Caco-2 (cell line): ENCODE measurements around the gene CENPT. TPM values are rescaled to one million over a fixed set of nuclear protein-coding genes. Genes with fewer than 3 reads are reported as not detected.

Source experiments
- BruUV-seq: library from RNA; stranded (reverse); fragments of 400-500 nt; replicated peaks from 2 replicates; lab custom pipeline; 2021; lab: Mats Ljungman, UMichigan
- CTCF ChIA-PET: fragments of 300-600 bp; sonication (Branson Sonifier 250); formaldehyde crosslinking; loops from one replicate; lab custom pipeline; 2022; ENCODE audit warnings: antibody characterized with exemption; lab: Charles Lee
- POLR2A ChIA-PET: fragments of 300-600 bp; sonication (Branson Sonifier 250); formaldehyde crosslinking; loops from one replicate; lab custom pipeline; 2022; ENCODE audit warnings: antibody characterized with exemption; lab: Charles Lee
- DNase-seq, 2 experiments: peaks; one replicate each; pipeline versions ENCODE4 v3.0.0 to v3.0.0-alpha.2; 2020 to 2022
- H3K27me3 ChIP-seq: replicated peaks from 2 replicates; pipeline ENCODE4 v1.6.0; 2011; ENCODE audit warnings: low read length; ENCODE audit not compliant: control insufficient read depth, insufficient read depth
- H3K36me3 ChIP-seq: 2 replicates; pipeline ENCODE4 v1.5.1; 2011; ENCODE audit warnings: low read length; ENCODE audit not compliant: control insufficient read depth, insufficient read depth
- H3K4me1 ChIP-seq: fragments of 250-450 bp; sonication (Bioruptor Pico); 2 replicates; pipeline ENCODE4 v1.5.1; 2020; ENCODE audit warnings: mild to moderate bottlenecking
- H3K4me3 ChIP-seq: 2 replicates; pipeline ENCODE4 v1.5.1; 2011; ENCODE audit warnings: low read depth, mild to moderate bottlenecking, control low read depth, low read length
- H3K9me3 ChIP-seq: fragments of 250-450 bp; sonication (Bioruptor Pico); 2 replicates; pipeline ENCODE4 v1.5.1; 2020; ENCODE audit warnings: mild to moderate bottlenecking, moderate library complexity
- H3K27ac Mint-ChIP-seq: one replicate; pipeline ENCODE4 v1.8.0; 2022; ENCODE audit warnings: mixed read lengths; ENCODE audit not compliant: unreplicated experiment
- H3K27me3 Mint-ChIP-seq: one replicate; pipeline ENCODE4 v1.8.0; 2022; ENCODE audit warnings: mixed read lengths; ENCODE audit not compliant: insufficient read depth, unreplicated experiment
- H3K36me3 Mint-ChIP-seq: one replicate; pipeline ENCODE4 v1.8.0; 2022; ENCODE audit warnings: mild to moderate bottlenecking, mixed read lengths; ENCODE audit not compliant: insufficient read depth, unreplicated experiment
- H3K4me1 Mint-ChIP-seq: one replicate; pipeline ENCODE4 v1.8.0; 2022; ENCODE audit warnings: low read depth, mixed read lengths; ENCODE audit not compliant: unreplicated experiment
- H3K4me3 Mint-ChIP-seq: one replicate; pipeline ENCODE4 v1.8.0; 2022; ENCODE audit warnings: mild to moderate bottlenecking, moderate library complexity, mixed read lengths; ENCODE audit not compliant: unreplicated experiment
- H3K9me3 Mint-ChIP-seq: one replicate; pipeline ENCODE4 v1.8.0; 2022; ENCODE audit warnings: mixed read lengths; ENCODE audit not compliant: unreplicated experiment
- CTCF ChIP-seq, 2 experiments: fragments of 200-600 bp in 1 of 2; IDR thresholded peaks; 1 replicate in 1 of 2; 2 replicates in 1 of 2; pipeline versions ENCODE4 v1.5.1 to v1.8.0; 2011 to 2022; ENCODE audit warnings: antibody characterized with exemption in 1 of 2, control low read depth in 1 of 2, inconsistent platforms in 1 of 2, low read depth in 1 of 2, low read length in 1 of 2, mild to moderate bottlenecking in 1 of 2, moderate library complexity in 1 of 2; ENCODE audit not compliant: insufficient read depth in 1 of 2, severe bottlenecking in 1 of 2, unreplicated experiment in 1 of 2
- intact Hi-C: fragments of 100-400 bp; cut with micrococcal nuclease; formaldehyde crosslinking; loops from one replicate; pipeline ENCODE4 v1.10.0; 2022; ENCODE audit not compliant: unreplicated experiment
- total RNA-seq: library from RNA; stranded (reverse); gene quantifications from 2 replicates; pipeline ENCODE4 v1.2.3, GENCODE V29; 2022

The CENPT gene
- total RNA-seq, 1 experiment from 2014 or later, result 80.1 TPM

DNA sequence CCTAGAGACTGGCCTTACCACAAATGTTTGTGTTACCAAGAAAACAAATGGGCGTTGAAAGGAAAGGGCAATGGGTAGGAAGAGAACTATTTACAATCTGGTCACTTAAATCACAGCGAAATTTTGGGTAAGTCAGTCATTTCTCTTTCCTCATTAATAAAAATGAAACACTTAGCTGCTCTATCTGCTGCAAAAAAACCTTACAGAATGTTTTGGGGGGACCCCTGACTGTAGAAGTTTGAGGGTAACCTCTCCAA is 1.5 kb downstream of the CENPT start:
- Mint-ChIP-seq H3K27ac (peak overlapping the region; percentile 62), H3K27me3 (no peaks in the 10 kb centered on the region), H3K4me3 (peak overlapping the region; percentile 75), H3K36me3 (peaks cover 59% of the 10 kb centered on the region), H3K9me3 (no peaks in the 10 kb centered on the region), H3K4me1 (peaks cover 17% of the 10 kb centered on the region)
- BruUV-seq, result no TSS peak
- intact Hi-C loops, result loop anchor here (1.0 to 2.0 kb wide), 6 partner anchors 11 to 89 kb away; partner anchors contain the start of genes EDC4, PSKH1, RANBP10 and TSNAXIP1
- Histone ChIP-seq H3K36me3 (no peaks in the 10 kb centered on the region; the same call in none of the 2 replicates), H3K4me3 (peak overlapping the region; percentile 98), H3K27me3 (no peaks in the 10 kb centered on the region), H3K4me1 (peaks cover 37% of the 10 kb centered on the region), H3K9me3 (no peaks in the 10 kb centered on the region)
- CTCF ChIA-PET, result interaction anchor here (0.7 to 3.2 kb wide), 7 partner anchors 8 to 38 kb away, joined by 3 to 18 read pairs (median 7); no protein-coding TSS in a partner anchor
- no peak for DNase-seq
- TF ChIP-seq CTCF (IDR thresholded peaks at IDR 0.05; ENCODE audit: insufficient read depth in 1 of 2, low read depth in 1 of 2, low read length in 1 of 2, severe bottlenecking in 1 of 2, unreplicated experiment in 1 of 2), result no peak
- POLR2A ChIA-PET, result interaction anchor here (0.6 to 1.9 kb wide), 10 partner anchors 11 to 1285 kb away, joined by 3 to 9 read pairs (median 4); partner anchors contain the start of genes RANBP10 and TSNAXIP1

DNA sequence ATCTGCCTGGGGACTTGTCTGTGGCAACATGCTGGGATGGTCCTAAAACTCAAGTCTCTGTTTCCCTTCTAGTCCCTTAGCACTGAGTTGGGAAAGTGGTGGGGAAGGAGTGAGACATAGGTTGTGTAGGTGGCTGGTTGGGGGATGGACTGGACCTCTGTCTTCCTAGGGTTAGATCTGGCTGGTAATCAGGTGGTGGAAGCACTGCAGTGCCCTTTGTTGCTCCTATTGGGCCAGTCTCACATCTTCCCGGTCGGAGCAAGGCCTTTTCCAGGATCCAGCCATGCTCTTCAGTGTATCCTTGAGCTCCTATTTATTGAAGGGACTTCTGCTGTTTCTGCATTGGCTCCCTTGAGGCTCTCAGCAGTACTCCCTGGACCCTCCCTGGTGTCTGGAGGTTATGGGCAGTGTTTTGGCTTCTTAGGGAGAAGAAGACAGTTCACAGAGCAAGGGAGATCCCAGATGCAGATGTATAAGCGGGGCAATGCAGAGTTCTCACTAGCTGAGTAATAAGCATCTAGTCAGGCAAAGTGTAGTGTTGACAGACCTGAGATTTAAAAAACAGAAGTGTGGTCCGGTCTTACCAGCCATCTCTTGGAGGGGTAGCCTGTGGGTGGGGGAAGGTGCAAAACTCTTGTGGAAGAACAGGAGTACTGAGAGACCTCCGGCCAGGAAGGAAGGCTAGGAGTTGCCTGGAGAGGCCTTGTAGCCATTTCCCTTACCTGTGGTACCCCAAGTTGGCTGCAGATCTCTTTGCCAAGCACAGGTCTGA is 2.0 kb downstream of the CENPT start:
- ChIA-PET CTCF (interaction anchor here (0.6 to 3.2 kb wide), 7 partner anchors 12 to 891 kb away, joined by 3 to 18 read pairs (median 7); partner anchors contain the start of gene CDH1), POLR2A (interaction anchor here (0.6 to 1.9 kb wide), 5 partner anchors 20 to 39 kb away, joined by 3 to 9 read pairs (median 7); partner anchors contain the start of genes EDC4, RANBP10 and TSNAXIP1)
- Mint-ChIP-seq H3K27me3 (no peaks in the 10 kb centered on the region), H3K4me1 (peaks cover 17% of the 10 kb centered on the region), H3K9me3 (no peaks in the 10 kb centered on the region), H3K36me3 (peaks cover 59% of the 10 kb centered on the region), H3K27ac (peak overlapping the region; percentile 62), H3K4me3 (peak overlapping the region; percentile 75)
- intact Hi-C loops, result loop anchor here (1.0 to 2.0 kb wide), 6 partner anchors 12 to 90 kb away; partner anchors contain the start of genes EDC4, PSKH1, RANBP10 and TSNAXIP1
- TF ChIP-seq CTCF (IDR thresholded peaks at IDR 0.05; ENCODE audit: insufficient read depth in 1 of 2, low read depth in 1 of 2, low read length in 1 of 2, severe bottlenecking in 1 of 2, unreplicated experiment in 1 of 2), result no peak
- no peaks in the 10 kb centered on the region for H3K27me3 ChIP-seq
- H3K4me3 ChIP-seq, result peak overlapping the region; percentile 98
- DNase-seq, result no peak
- TSS peak; percentile 49 for BruUV-seq
- H3K4me1 ChIP-seq, result peaks cover 37% of the 10 kb centered on the region
- no peaks in the 10 kb centered on the region for H3K9me3 ChIP-seq
- H3K36me3 ChIP-seq, result no peaks in the 10 kb centered on the region; the same call in none of the 2 replicates

DNA sequence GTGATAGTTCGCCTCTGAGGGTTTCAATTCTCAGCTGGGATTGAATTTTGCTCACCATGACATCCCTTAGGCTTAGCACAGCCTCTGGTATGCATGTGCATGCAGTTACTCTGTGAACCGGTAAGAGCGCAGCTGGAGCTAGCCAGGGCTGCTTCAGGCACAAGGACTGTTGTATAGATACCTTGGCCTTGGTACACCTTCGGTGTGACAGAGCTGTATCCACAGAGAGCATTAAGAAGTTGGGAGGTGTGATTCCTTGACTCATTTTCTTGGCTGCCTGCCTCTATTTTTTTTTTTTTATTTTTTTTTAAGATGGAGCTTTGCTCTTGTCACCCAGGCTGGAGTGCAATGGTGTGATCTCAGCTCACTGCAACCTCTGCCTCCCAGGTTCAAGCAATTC is 3.0 kb downstream of the CENPT start:
- no peak overlapping the region for H3K4me3 ChIP-seq
- Mint-ChIP-seq H3K4me1 (peaks cover 17% of the 10 kb centered on the region), H3K4me3 (no peak overlapping the region), H3K27me3 (no peaks in the 10 kb centered on the region), H3K9me3 (no peaks in the 10 kb centered on the region), H3K36me3 (peaks cover 50% of the 10 kb centered on the region), H3K27ac (no peak overlapping the region)
- CTCF ChIA-PET, result interaction anchor here (0.8 kb wide), 1 partner anchor 40 kb away, joined by 5 read pairs; no protein-coding TSS in a partner anchor
- intact Hi-C loops, result no loop called here
- BruUV-seq, result no TSS peak
- no peaks in the 10 kb centered on the region for H3K9me3 ChIP-seq
- no peaks in the 10 kb centered on the region; the same call in 1 of the 2 replicates for H3K36me3 ChIP-seq
- POLR2A ChIA-PET, result interaction anchor here (0.7 kb wide), 1 partner anchor 29 kb away, joined by 4 read pairs; the partner anchor contains the start of gene EDC4
- no peaks in the 10 kb centered on the region for H3K27me3 ChIP-seq
- no peak for TF ChIP-seq CTCF (IDR thresholded peaks at IDR 0.05; ENCODE audit: insufficient read depth in 1 of 2, low read depth in 1 of 2, low read length in 1 of 2, severe bottlenecking in 1 of 2, unreplicated experiment in 1 of 2)
- H3K4me1 ChIP-seq, result peaks cover 37% of the 10 kb centered on the region
- DNase-seq, result no peak
